ENCODE results near the gene POLD1. TPM values are rescaled to one million over a fixed set of nuclear protein-coding genes. Genes with fewer than 3 reads are reported as not detected.

The POLD1 gene
- total RNA-seq, 4 donors from 2014 or later = 14.0 to 18.8 (median 17.6) TPM

DNA sequence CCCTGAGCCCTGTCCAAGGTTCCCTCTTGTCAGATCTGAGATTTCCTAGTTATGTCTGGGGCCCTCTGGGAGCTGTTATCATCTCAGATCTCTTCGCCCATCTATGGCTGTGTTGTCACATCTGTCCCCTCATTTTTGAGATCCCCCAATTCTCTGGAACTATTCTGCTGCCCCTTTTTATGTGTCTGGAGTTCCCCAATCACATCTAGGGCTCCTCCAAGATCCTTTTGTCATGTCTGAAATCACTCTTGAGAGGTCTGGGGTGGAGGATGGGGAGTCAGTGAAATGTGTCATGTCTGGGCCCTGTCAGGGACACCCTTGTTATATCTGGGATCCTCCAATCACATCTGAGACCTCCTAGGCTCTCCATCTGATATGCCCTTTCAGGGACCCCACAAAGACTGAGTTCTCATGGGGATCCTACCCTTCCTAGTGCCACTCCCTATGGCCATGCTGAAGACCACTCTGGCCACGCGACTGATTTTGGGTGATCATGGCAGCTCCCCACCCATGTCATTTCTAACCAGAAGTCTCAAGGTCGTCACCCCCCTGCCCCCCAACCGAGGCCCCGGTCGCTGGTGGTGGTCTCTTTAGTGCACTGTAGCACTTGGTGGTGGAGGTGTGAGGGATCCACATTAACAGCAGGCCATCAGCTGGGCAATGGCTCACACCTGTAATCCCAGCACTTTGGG is 44.8 kb downstream of the POLD1 start:
- no peak for DNase-seq
- no peaks in the 10 kb centered on the region for H3K36me3 ChIP-seq
- intact Hi-C loops (cut with DNase I) = no loop called here
- peaks cover 6 to 32% (median 15%) of the 10 kb centered on the region in 3 donors for H3K4me1 ChIP-seq
- H3K27me3 ChIP-seq = peaks cover 0 to 62% (median 3%) of the 10 kb centered on the region in 4 donors
- H3K9me3 ChIP-seq = no peaks in the 10 kb centered on the region
- TF ChIP-seq, protein P1, sequence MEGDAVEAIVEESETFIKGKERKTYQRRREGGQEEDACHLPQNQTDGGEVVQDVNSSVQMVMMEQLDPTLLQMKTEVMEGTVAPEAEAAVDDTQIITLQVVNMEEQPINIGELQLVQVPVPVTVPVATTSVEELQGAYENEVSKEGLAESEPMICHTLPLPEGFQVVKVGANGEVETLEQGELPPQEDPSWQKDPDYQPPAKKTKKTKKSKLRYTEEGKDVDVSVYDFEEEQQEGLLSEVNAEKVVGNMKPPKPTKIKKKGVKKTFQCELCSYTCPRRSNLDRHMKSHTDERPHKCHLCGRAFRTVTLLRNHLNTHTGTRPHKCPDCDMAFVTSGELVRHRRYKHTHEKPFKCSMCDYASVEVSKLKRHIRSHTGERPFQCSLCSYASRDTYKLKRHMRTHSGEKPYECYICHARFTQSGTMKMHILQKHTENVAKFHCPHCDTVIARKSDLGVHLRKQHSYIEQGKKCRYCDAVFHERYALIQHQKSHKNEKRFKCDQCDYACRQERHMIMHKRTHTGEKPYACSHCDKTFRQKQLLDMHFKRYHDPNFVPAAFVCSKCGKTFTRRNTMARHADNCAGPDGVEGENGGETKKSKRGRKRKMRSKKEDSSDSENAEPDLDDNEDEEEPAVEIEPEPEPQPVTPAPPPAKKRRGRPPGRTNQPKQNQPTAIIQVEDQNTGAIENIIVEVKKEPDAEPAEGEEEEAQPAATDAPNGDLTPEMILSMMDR (IDR thresholded peaks at IDR 0.05) = no peak
- TF ChIP-seq POLR2A (IDR thresholded peaks at IDR 0.05) = no peak
- WGBS, 2 donors = 89 to 93% methylated on average over 3 to 4 of the region's 7 CpGs
- H3K27ac ChIP-seq = no peak overlapping the region
- no peak overlapping the region for H3K4me3 ChIP-seq

DNA sequence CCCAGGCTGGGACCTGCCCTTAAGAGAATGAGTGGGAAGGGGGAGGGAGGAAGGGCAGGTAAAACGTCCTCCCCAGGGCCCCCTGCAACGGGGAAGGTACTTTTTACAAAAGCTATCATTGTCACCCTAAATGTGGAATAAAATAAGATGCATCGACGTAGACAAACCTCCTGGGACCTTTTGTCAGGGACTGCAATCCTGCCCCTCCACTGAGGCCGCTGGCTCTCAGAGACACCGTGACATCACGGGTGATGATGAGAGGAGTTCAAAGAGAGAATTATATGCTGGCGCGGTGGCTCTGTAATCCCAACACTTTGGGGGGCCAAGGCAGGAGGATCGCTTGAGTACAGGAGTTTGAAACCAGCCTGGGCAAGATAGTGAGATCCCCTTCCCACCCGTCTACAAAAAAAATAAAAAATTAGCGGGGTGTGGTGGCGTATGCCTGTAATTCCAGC is 46.8 kb downstream of the POLD1 start:
- peaks cover 6 to 32% (median 15%) of the 10 kb centered on the region in 3 donors for H3K4me1 ChIP-seq
- peak overlapping the region; percentile 54 to 89 (median 70) for H3K4me3 ChIP-seq
- 24 to 41% methylated on average over 13 of the region's 13 CpGs for WGBS, 2 donors
- peak overlapping the region; percentile 69 to 91 (median 76) for H3K27ac ChIP-seq
- H3K36me3 ChIP-seq = no peaks in the 10 kb centered on the region
- H3K9me3 ChIP-seq = no peaks in the 10 kb centered on the region
- intact Hi-C loops (cut with DNase I) = no loop called here
- peaks cover 0 to 73% (median 3%) of the 10 kb centered on the region in 4 donors for H3K27me3 ChIP-seq
- no peak for DNase-seq
- TF ChIP-seq, protein P1 (IDR thresholded peaks at IDR 0.05) = no peak
- no peak for TF ChIP-seq POLR2A (IDR thresholded peaks at IDR 0.05)

- H3K36me3 ChIP-seq = no peaks in the 10 kb centered on the region
- intact Hi-C loops (cut with DNase I) = no loop called here
- peaks cover 6 to 32% (median 15%) of the 10 kb centered on the region in 3 donors for H3K4me1 ChIP-seq
- H3K9me3 ChIP-seq = no peaks in the 10 kb centered on the region
- no peak for DNase-seq
- H3K27me3 ChIP-seq = peaks cover 0 to 73% (median 3%) of the 10 kb centered on the region in 4 donors
- WGBS, 2 donors = 2 to 3% methylated on average over 17 to 22 of the region's 54 CpGs
- H3K4me3 ChIP-seq = peak overlapping the region; percentile 54 to 89 (median 70)
- H3K27ac ChIP-seq = peak overlapping the region; percentile 69 to 91 (median 76)
- TF ChIP-seq, protein P1 (IDR thresholded peaks at IDR 0.05) = no peak
- peak in 2 of 4 donors; percentile 14 to 57 for TF ChIP-seq POLR2A (IDR thresholded peaks at IDR 0.05)
These were observed 47.4 kb downstream of the POLD1 start for GRCh38 chr19:50431343-50432220.

- no peak for DNase-seq
- intact Hi-C loops (cut with DNase I) = no loop called here
- Histone ChIP-seq H3K4me3 (peak within 1 kb of the TSS; percentile 54 to 89 (median 70)), H3K27me3 (peaks cover 0 to 71% (median 3%) of the 10 kb centered on the region in 4 donors), H3K9me3 (no peaks in the 10 kb centered on the region), H3K27ac (peak within 1 kb of the TSS; percentile 69 to 91 (median 76)), H3K36me3 (no peaks in the 10 kb centered on the region), H3K4me1 (peaks cover 6 to 32% (median 15%) of the 10 kb centered on the region in 3 donors)
- WGBS, 2 donors = 4 to 11% methylated on average over 7 of the region's 40 CpGs
- TF ChIP-seq, protein P1 (IDR thresholded peaks at IDR 0.05) = no peak
- TF ChIP-seq POLR2A (IDR thresholded peaks at IDR 0.05) = no peak
These were observed 48.3 kb downstream of the POLD1 start, which contains the start of gene MYBPC2 for GRCh38 chr19:50432221-50433028. Gene MYBPC2 (plus strand): TSS chr19:50432892. CDS start chr19:50432954, 62 bp downstream.

Measured in esophagus squamous epithelium (tissue), 5 donors.